WERI-Rb-1 (cell line): ENCODE measurements around the gene ANKS6.

Experiments
- DNase-seq: peaks from one replicate; pipeline ENCODE4 v3.0.0-alpha.2; 2020
- H3K27ac ChIP-seq: fragments of 250-450 bp; sonication (Bioruptor Pico); 2 replicates; pipeline ENCODE4 v1.5.1; 2020; ENCODE audit warnings: mild to moderate bottlenecking, moderate library complexity
- H3K27me3 ChIP-seq: fragments of 250-450 bp; sonication (Bioruptor Pico); 2 replicates; pipeline ENCODE4 v1.5.1; 2021; ENCODE audit warnings: mild to moderate bottlenecking, low read depth, moderate library complexity; ENCODE audit not compliant: insufficient read depth, severe bottlenecking
- H3K36me3 ChIP-seq: fragments of 250-450 bp; sonication (Bioruptor Pico); 2 replicates; pipeline ENCODE4 v1.5.1; 2020; ENCODE audit warnings: mild to moderate bottlenecking, moderate library complexity
- H3K4me3 ChIP-seq: 2 replicates; pipeline ENCODE4 v1.5.1; 2011; ENCODE audit warnings: low read depth, mild to moderate bottlenecking, control low read depth, low read length
- H3K9me3 ChIP-seq: fragments of 250-450 bp; sonication (Bioruptor Pico); 2 replicates; pipeline ENCODE4 v1.5.1; 2021; ENCODE audit warnings: mild to moderate bottlenecking, moderate library complexity; ENCODE audit not compliant: severe bottlenecking
- CTCF ChIP-seq: IDR thresholded peaks from 2 replicates; pipeline ENCODE4 v1.5.1; 2011; ENCODE audit warnings: low read depth, mild to moderate bottlenecking, control low read depth, inconsistent platforms, low read length

The ANKS6 gene

GRCh38 chr9:98706651-98707165 lies 89.6 kb downstream of the ANKS6 start:
- Histone ChIP-seq H3K27ac (peak overlapping the region; percentile 42), H3K4me3 (peak overlapping the region; percentile 67), H3K36me3 (no peaks in the 10 kb centered on the region), H3K9me3 (no peaks in the 10 kb centered on the region), H3K27me3 (no peaks in the 10 kb centered on the region)
- TF ChIP-seq CTCF, result no peak
- no peak for DNase-seq

GRCh38 chr9:98702835-98703380 lies 93.4 kb downstream of the ANKS6 start:
- no peaks in the 10 kb centered on the region; the same call in 1 of the 2 replicates for H3K36me3 ChIP-seq
- no peaks in the 10 kb centered on the region for H3K27me3 ChIP-seq
- H3K27ac ChIP-seq, result no peak overlapping the region
- no peak overlapping the region for H3K4me3 ChIP-seq
- peaks cover 7% of the 10 kb centered on the region for H3K9me3 ChIP-seq
- no peak for TF ChIP-seq CTCF
- DNase-seq, result no peak

GRCh38 chr9:98702340-98702739 lies 94.0 kb downstream of the ANKS6 start:
- Histone ChIP-seq H3K9me3 (peaks cover 7% of the 10 kb centered on the region), H3K27me3 (no peaks in the 10 kb centered on the region), H3K36me3 (no peaks in the 10 kb centered on the region; the same call in 1 of the 2 replicates), H3K4me3 (no peak overlapping the region), H3K27ac (no peak overlapping the region)
- TF ChIP-seq CTCF, result no peak
- no peak for DNase-seq

GRCh38 chr9:98701576-98701975 lies 94.8 kb downstream of the ANKS6 start:
- TF ChIP-seq CTCF, result no peak
- Histone ChIP-seq H3K4me3 (no peak overlapping the region), H3K9me3 (peaks cover 7% of the 10 kb centered on the region), H3K27me3 (no peaks in the 10 kb centered on the region), H3K36me3 (no peaks in the 10 kb centered on the region; the same call in none of the 2 replicates), H3K27ac (no peak overlapping the region)
- no peak for DNase-seq

- H3K27ac ChIP-seq, result no peak overlapping the region
- no peak for TF ChIP-seq CTCF
- DNase-seq, result no peak
- H3K4me3 ChIP-seq, result no peak overlapping the region
- H3K27me3 ChIP-seq, result no peaks in the 10 kb centered on the region
- H3K9me3 ChIP-seq, result peaks cover 7% of the 10 kb centered on the region
- no peaks in the 10 kb centered on the region; the same call in none of the 2 replicates for H3K36me3 ChIP-seq
Measured at GRCh38 chr9:98700801-98701200, 95.6 kb downstream of the ANKS6 start.

GRCh38 chr9:98698856-98699255 lies 97.5 kb downstream of the ANKS6 start:
- no peaks in the 10 kb centered on the region; the same call in none of the 2 replicates for H3K36me3 ChIP-seq
- no peaks in the 10 kb centered on the region for H3K27me3 ChIP-seq
- no peak overlapping the region for H3K4me3 ChIP-seq
- TF ChIP-seq CTCF, result no peak
- peaks cover 7% of the 10 kb centered on the region for H3K9me3 ChIP-seq
- no peak for DNase-seq
- H3K27ac ChIP-seq, result peak overlapping the region; percentile 50
